SH-SY5Y (cell line): ENCODE measurements around the gene PIP5KL1.

Experiments used
- GATA2 ChIP-seq: IDR thresholded peaks from 2 replicates; pipeline ENCODE4 v1.6.1; 2011; ENCODE audit warnings: mild to moderate bottlenecking, low read depth, low read length
- GATA3 ChIP-seq: IDR thresholded peaks from 2 replicates; pipeline ENCODE4 v1.6.1; 2011; ENCODE audit warnings: low read depth, mild to moderate bottlenecking, low read length, moderate library complexity

- TF ChIP-seq GATA3, result no peak
- TF ChIP-seq GATA2, result no peak
These were observed 26.0 kb downstream of the PIP5KL1 start for GRCh38 chr9:127904561-127905003.
